WTC11 (cell line): Measurements from ENCODE around the gene CLCF1. TPM values are rescaled to one million over a fixed set of nuclear protein-coding genes. Genes with fewer than 3 reads are reported as not detected.

ENCODE experiments used
- ATAC-seq: fragments of 200-7000 bp; cut with Tn5 transposase; 2 replicates; pipeline ENCODE4 v1.10.0; 2021; ENCODE audit warnings: mild to moderate bottlenecking, moderate library complexity
- CTCF ChIA-PET: fragments of 300-600 bp; sonication (Branson Sonifier 250); formaldehyde crosslinking; loops from one replicate; lab custom pipeline; 2021; ENCODE audit warnings: antibody characterized with exemption; lab: Charles Lee
- POLR2A ChIA-PET: fragments of 350-600 bp; sonication (Branson Sonifier 250); formaldehyde crosslinking; loops from one replicate; lab custom pipeline; 2021; ENCODE audit warnings: antibody characterized with exemption; lab: Charles Lee
- DNase-seq: peaks from one replicate; pipeline ENCODE4 v3.0.0; 2021; ENCODE audit warnings: low spot score
- H3K27ac Mint-ChIP-seq: 2 replicates; pipeline ENCODE4 v1.8.0; 2021; ENCODE audit warnings: mixed read lengths
- H3K27me3 Mint-ChIP-seq: 2 replicates; pipeline ENCODE4 v1.8.0; 2021; ENCODE audit warnings: low read depth, mild to moderate bottlenecking, moderate library complexity, mixed read lengths
- H3K36me3 Mint-ChIP-seq: 2 replicates; pipeline ENCODE4 v1.8.0; 2021; ENCODE audit warnings: mixed read lengths
- H3K4me1 Mint-ChIP-seq: 2 replicates; pipeline ENCODE4 v1.8.0; 2022; ENCODE audit warnings: mixed read lengths
- H3K4me3 Mint-ChIP-seq: 2 replicates; pipeline ENCODE4 v1.8.0; 2021; ENCODE audit warnings: mild to moderate bottlenecking, moderate library complexity, mixed read lengths
- H3K9me3 Mint-ChIP-seq: 2 replicates; pipeline ENCODE4 v1.8.0; 2021; ENCODE audit warnings: mixed read lengths
- ETV6 ChIP-seq: sonication (generic); formaldehyde crosslinking; IDR thresholded peaks from 2 replicates; pipeline ENCODE4 v1.8.1; 2022; ENCODE audit warnings: mild to moderate bottlenecking, missing genetic modification reagents
- GRHL2 ChIP-seq: fragments of 250-450 bp; sonication (Bioruptor Pico); IDR thresholded peaks from 2 replicates; pipeline ENCODE4 v1.8.0; 2022; ENCODE audit warnings: mild to moderate bottlenecking, moderate library complexity; ENCODE audit not compliant: insufficient replicate concordance, severe bottlenecking
- NFATC4 ChIP-seq: fragments of 250-450 bp; sonication (Bioruptor Pico); IDR thresholded peaks from 2 replicates; pipeline ENCODE4 v1.9.0; 2021; ENCODE audit warnings: mild to moderate bottlenecking
- NR3C1 ChIP-seq: sonication (generic); formaldehyde crosslinking; conservative IDR thresholded peaks from 2 replicates; pipeline ENCODE4 v1.8.1; 2023; ENCODE audit warnings: low read depth, mild to moderate bottlenecking, missing genetic modification reagents
- RORB ChIP-seq: fragments of 250-450 bp; sonication (Bioruptor Pico); IDR thresholded peaks from 2 replicates; pipeline ENCODE4 v1.9.0; 2021; ENCODE audit warnings: mild to moderate bottlenecking
- TCF7 ChIP-seq: sonication (generic); formaldehyde crosslinking; IDR thresholded peaks from 2 replicates; pipeline ENCODE4 v1.8.0; 2022; ENCODE audit warnings: mild to moderate bottlenecking, low read depth, missing genetic modification reagents, moderate library complexity
- ZBTB21 ChIP-seq: sonication (generic); formaldehyde crosslinking; IDR thresholded peaks from 2 replicates; pipeline ENCODE4 v1.8.1; 2023; ENCODE audit warnings: mild to moderate bottlenecking, missing genetic modification reagents, borderline replicate concordance
- ZNF138 ChIP-seq: sonication (generic); formaldehyde crosslinking; conservative IDR thresholded peaks from 2 replicates; pipeline ENCODE4 v1.8.1; 2022; ENCODE audit warnings: mild to moderate bottlenecking, moderate library complexity, missing genetic modification reagents
- ZNF396 ChIP-seq: fragments of 250-450 bp; sonication (Bioruptor Pico); IDR thresholded peaks from 2 replicates; pipeline ENCODE4 v1.8.0; 2021; ENCODE audit warnings: mild to moderate bottlenecking, moderate library complexity, borderline replicate concordance
- ZNF416 ChIP-seq: fragments of 250-450 bp; sonication (Bioruptor Pico); IDR thresholded peaks from 2 replicates; pipeline ENCODE4 v1.9.0; 2021; ENCODE audit warnings: mild to moderate bottlenecking, inconsistent platforms
- ZNF671 ChIP-seq: fragments of 250-450 bp; sonication (Bioruptor Pico); IDR thresholded peaks from 2 replicates; pipeline ENCODE4 v1.8.0; 2021; ENCODE audit warnings: mild to moderate bottlenecking
- total RNA-seq: library from RNA; stranded (reverse); gene quantifications from 3 replicates; pipeline ENCODE4 v1.2.3, GENCODE V29; 2021
- TF ChIP-seq, protein P1 (sequence below): fragments of 250-450 bp; sonication (Bioruptor Pico); IDR thresholded peaks from 2 replicates; pipeline ENCODE4 v2.1.2; 2022; ENCODE audit warnings: mild to moderate bottlenecking, moderate library complexity
- TF ChIP-seq, protein P2 (sequence below): sonication (generic); formaldehyde crosslinking; IDR thresholded peaks from 2 replicates; pipeline ENCODE4 v1.8.0; 2023; ENCODE audit warnings: missing genetic modification reagents
- TF ChIP-seq, protein P3 (sequence below): sonication (generic); formaldehyde crosslinking; IDR thresholded peaks from 2 replicates; pipeline ENCODE4 v1.8.1; 2022; ENCODE audit warnings: low read depth, missing genetic modification reagents, borderline replicate concordance
- TF ChIP-seq, protein P4 (sequence below): sonication (generic); formaldehyde crosslinking; conservative IDR thresholded peaks from 2 replicates; pipeline ENCODE4 v1.8.1; 2022; ENCODE audit warnings: mild to moderate bottlenecking, missing genetic modification reagents
- TF ChIP-seq, protein P5 (sequence below): sonication (generic); formaldehyde crosslinking; IDR thresholded peaks from 2 replicates; pipeline ENCODE4 v1.8.1; 2022; ENCODE audit warnings: missing genetic modification reagents, borderline replicate concordance
- TF ChIP-seq, protein P6 (sequence below): sonication (generic); formaldehyde crosslinking; IDR thresholded peaks from 2 replicates; pipeline ENCODE4 v1.8.1; 2022; ENCODE audit warnings: mild to moderate bottlenecking, moderate library complexity, missing genetic modification reagents
- TF ChIP-seq, protein P7 (sequence below): fragments of 250-450 bp; sonication (Bioruptor Pico); IDR thresholded peaks from 2 replicates; pipeline ENCODE4 v1.9.0; 2021; ENCODE audit warnings: mild to moderate bottlenecking, borderline replicate concordance
- TF ChIP-seq, protein P8 (sequence below): sonication (generic); formaldehyde crosslinking; IDR thresholded peaks from 2 replicates; pipeline ENCODE4 v1.8.0; 2023; ENCODE audit warnings: mild to moderate bottlenecking, missing genetic modification reagents

Gene CLCF1
- total RNA-seq, 1 experiment from 2014 or later: 0.92 TPM

DNA sequence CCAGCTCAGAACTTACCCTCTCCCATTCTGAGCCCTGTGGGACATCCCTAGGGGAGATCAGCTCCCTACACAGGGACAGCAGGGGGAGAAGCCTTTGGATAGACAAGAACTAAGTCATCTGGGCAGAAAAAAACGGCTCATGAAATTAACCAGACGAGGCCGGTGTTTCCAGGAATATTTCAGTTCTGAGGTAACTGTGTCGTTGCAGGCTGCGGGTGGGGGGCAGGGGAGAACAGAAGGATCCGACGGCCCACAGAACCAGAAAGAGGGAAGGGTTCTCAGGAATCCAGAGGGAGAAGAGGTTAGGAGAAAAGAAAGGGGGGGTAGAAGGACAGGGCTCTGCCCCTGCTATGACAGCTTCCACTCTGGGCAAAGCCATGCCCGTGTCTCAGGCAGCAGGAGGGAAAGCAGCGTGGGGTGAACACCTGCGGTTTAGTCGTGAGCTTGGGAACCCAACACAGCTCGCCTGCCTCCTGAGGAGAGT is 3.6 kb downstream of the CLCF1 start:
- no peak overlapping the region for H3K4me3 Mint-ChIP-seq
- peaks cover 42% of the 10 kb centered on the region for H3K4me1 Mint-ChIP-seq
- TF ChIP-seq, protein P1, sequence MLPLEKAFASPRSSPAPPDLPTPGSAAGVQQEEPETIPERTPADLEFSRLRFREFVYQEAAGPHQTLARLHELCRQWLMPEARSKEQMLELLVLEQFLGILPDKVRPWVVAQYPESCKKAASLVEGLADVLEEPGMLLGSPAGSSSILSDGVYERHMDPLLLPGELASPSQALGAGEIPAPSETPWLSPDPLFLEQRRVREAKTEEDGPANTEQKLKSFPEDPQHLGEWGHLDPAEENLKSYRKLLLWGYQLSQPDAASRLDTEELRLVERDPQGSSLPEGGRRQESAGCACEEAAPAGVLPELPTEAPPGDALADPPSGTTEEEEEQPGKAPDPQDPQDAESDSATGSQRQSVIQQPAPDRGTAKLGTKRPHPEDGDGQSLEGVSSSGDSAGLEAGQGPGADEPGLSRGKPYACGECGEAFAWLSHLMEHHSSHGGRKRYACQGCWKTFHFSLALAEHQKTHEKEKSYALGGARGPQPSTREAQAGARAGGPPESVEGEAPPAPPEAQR (CRISPR knock-in tag): no peak
- TF ChIP-seq, protein P2, sequence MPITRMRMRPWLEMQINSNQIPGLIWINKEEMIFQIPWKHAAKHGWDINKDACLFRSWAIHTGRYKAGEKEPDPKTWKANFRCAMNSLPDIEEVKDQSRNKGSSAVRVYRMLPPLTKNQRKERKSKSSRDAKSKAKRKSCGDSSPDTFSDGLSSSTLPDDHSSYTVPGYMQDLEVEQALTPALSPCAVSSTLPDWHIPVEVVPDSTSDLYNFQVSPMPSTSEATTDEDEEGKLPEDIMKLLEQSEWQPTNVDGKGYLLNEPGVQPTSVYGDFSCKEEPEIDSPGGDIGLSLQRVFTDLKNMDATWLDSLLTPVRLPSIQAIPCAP: no peak
- TF ChIP-seq NFATC4 (no peak), ZBTB21 (CRISPR knock-in tag) (no peak), RORB (CRISPR knock-in tag) (no peak), GRHL2 (CRISPR knock-in tag) (no peak)
- TF ChIP-seq, protein P3, sequence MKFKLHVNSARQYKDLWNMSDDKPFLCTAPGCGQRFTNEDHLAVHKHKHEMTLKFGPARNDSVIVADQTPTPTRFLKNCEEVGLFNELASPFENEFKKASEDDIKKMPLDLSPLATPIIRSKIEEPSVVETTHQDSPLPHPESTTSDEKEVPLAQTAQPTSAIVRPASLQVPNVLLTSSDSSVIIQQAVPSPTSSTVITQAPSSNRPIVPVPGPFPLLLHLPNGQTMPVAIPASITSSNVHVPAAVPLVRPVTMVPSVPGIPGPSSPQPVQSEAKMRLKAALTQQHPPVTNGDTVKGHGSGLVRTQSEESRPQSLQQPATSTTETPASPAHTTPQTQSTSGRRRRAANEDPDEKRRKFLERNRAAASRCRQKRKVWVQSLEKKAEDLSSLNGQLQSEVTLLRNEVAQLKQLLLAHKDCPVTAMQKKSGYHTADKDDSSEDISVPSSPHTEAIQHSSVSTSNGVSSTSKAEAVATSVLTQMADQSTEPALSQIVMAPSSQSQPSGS: no peak
- TF ChIP-seq, protein P4, sequence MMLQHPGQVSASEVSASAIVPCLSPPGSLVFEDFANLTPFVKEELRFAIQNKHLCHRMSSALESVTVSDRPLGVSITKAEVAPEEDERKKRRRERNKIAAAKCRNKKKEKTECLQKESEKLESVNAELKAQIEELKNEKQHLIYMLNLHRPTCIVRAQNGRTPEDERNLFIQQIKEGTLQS (CRISPR knock-in tag): no peak
- H3K27me3 Mint-ChIP-seq: peaks cover 72% of the 10 kb centered on the region
- ChIA-PET CTCF (interaction anchor here (0.5 to 25.7 kb wide), 12 partner anchors 10 to 342 kb away, joined by 3 to 842 read pairs (median 5); partner anchors contain the start of genes POLD4 and PPP1CA), POLR2A (interaction anchor here (0.6 to 1.1 kb wide), 4 partner anchors 8 to 130 kb away, joined by 3 read pairs; no protein-coding TSS in a partner anchor)
- no peak overlapping the region for H3K27ac Mint-ChIP-seq
- H3K36me3 Mint-ChIP-seq: no peaks in the 10 kb centered on the region
- ATAC-seq: no peak
- no peak for DNase-seq
- no peaks in the 10 kb centered on the region for H3K9me3 Mint-ChIP-seq

DNA sequence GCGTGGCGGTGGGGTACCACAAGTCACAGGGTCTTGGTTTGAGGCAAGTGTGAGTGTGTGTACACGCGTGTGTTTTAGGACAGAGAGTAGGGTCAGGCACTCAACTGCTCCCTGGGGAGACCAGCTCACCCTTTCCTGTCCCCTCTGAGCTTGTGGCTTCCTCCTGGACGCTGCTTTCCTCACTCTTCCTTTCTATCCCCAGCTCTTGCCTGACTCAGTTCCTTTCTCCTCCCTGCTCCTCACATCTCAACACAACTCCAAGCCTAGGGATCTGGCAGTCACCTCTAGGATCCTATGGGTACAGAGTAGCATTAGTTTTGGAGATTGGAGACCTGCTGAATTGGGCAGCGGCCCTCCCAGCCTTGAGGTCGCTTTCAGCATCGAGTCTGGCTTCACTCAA is 4.1 kb downstream of the CLCF1 start:
- CTCF ChIA-PET: interaction anchor here (1.2 to 25.7 kb wide), 5 partner anchors 9 to 24 kb away, joined by 4 to 842 read pairs (median 22); partner anchors contain the start of gene POLD4
- no peak for ATAC-seq
- Mint-ChIP-seq H3K27me3 (peaks cover 70% of the 10 kb centered on the region), H3K27ac (no peak overlapping the region; the same call in 1 of the 2 replicates), H3K4me1 (peaks cover 37% of the 10 kb centered on the region), H3K36me3 (no peaks in the 10 kb centered on the region), H3K4me3 (no peak overlapping the region), H3K9me3 (no peaks in the 10 kb centered on the region)
- no peak for DNase-seq
- POLR2A ChIA-PET: interaction anchor here (1.1 kb wide), 1 partner anchor 10 kb away, joined by 3 read pairs; no protein-coding TSS in a partner anchor
- no peak for TF ChIP-seq ETV6 (CRISPR knock-in tag)
- no peak for TF ChIP-seq TCF7 (CRISPR knock-in tag)
- TF ChIP-seq, protein P5, sequence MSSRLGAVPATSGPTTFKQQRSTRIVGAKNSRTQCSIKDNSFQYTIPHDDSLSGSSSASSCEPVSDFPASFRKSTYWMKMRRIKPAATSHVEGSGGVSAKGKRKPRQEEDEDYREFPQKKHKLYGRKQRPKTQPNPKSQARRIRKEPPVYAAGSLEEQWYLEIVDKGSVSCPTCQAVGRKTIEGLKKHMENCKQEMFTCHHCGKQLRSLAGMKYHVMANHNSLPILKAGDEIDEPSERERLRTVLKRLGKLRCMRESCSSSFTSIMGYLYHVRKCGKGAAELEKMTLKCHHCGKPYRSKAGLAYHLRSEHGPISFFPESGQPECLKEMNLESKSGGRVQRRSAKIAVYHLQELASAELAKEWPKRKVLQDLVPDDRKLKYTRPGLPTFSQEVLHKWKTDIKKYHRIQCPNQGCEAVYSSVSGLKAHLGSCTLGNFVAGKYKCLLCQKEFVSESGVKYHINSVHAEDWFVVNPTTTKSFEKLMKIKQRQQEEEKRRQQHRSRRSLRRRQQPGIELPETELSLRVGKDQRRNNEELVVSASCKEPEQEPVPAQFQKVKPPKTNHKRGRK: no peak
- TF ChIP-seq ZNF138 (CRISPR knock-in tag): no peak
- no peak for TF ChIP-seq ZNF416 (CRISPR knock-in tag)
- TF ChIP-seq, protein P1 (CRISPR knock-in tag): no peak
- no peak for TF ChIP-seq ZNF396
- TF ChIP-seq, protein P6, sequence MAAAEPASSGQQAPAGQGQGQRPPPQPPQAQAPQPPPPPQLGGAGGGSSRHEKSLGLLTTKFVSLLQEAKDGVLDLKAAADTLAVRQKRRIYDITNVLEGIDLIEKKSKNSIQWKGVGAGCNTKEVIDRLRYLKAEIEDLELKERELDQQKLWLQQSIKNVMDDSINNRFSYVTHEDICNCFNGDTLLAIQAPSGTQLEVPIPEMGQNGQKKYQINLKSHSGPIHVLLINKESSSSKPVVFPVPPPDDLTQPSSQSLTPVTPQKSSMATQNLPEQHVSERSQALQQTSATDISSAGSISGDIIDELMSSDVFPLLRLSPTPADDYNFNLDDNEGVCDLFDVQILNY (CRISPR knock-in tag): no peak
- TF ChIP-seq, protein P7, sequence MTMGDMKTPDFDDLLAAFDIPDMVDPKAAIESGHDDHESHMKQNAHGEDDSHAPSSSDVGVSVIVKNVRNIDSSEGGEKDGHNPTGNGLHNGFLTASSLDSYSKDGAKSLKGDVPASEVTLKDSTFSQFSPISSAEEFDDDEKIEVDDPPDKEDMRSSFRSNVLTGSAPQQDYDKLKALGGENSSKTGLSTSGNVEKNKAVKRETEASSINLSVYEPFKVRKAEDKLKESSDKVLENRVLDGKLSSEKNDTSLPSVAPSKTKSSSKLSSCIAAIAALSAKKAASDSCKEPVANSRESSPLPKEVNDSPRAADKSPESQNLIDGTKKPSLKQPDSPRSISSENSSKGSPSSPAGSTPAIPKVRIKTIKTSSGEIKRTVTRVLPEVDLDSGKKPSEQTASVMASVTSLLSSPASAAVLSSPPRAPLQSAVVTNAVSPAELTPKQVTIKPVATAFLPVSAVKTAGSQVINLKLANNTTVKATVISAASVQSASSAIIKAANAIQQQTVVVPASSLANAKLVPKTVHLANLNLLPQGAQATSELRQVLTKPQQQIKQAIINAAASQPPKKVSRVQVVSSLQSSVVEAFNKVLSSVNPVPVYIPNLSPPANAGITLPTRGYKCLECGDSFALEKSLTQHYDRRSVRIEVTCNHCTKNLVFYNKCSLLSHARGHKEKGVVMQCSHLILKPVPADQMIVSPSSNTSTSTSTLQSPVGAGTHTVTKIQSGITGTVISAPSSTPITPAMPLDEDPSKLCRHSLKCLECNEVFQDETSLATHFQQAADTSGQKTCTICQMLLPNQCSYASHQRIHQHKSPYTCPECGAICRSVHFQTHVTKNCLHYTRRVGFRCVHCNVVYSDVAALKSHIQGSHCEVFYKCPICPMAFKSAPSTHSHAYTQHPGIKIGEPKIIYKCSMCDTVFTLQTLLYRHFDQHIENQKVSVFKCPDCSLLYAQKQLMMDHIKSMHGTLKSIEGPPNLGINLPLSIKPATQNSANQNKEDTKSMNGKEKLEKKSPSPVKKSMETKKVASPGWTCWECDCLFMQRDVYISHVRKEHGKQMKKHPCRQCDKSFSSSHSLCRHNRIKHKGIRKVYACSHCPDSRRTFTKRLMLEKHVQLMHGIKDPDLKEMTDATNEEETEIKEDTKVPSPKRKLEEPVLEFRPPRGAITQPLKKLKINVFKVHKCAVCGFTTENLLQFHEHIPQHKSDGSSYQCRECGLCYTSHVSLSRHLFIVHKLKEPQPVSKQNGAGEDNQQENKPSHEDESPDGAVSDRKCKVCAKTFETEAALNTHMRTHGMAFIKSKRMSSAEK (CRISPR knock-in tag): no peak
- TF ChIP-seq, protein P8, sequence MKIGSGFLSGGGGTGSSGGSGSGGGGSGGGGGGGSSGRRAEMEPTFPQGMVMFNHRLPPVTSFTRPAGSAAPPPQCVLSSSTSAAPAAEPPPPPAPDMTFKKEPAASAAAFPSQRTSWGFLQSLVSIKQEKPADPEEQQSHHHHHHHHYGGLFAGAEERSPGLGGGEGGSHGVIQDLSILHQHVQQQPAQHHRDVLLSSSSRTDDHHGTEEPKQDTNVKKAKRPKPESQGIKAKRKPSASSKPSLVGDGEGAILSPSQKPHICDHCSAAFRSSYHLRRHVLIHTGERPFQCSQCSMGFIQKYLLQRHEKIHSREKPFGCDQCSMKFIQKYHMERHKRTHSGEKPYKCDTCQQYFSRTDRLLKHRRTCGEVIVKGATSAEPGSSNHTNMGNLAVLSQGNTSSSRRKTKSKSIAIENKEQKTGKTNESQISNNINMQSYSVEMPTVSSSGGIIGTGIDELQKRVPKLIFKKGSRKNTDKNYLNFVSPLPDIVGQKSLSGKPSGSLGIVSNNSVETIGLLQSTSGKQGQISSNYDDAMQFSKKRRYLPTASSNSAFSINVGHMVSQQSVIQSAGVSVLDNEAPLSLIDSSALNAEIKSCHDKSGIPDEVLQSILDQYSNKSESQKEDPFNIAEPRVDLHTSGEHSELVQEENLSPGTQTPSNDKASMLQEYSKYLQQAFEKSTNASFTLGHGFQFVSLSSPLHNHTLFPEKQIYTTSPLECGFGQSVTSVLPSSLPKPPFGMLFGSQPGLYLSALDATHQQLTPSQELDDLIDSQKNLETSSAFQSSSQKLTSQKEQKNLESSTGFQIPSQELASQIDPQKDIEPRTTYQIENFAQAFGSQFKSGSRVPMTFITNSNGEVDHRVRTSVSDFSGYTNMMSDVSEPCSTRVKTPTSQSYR (CRISPR knock-in tag): no peak
- TF ChIP-seq ZNF671: no peak
- no peak for TF ChIP-seq NR3C1 (CRISPR knock-in tag)
